ENCODE results near the gene PTGER1.
A peak's percentile ranks its signal among the peaks of the same experiment; 100 is the strongest.
"Not testable (repeated sequence)": the region's sequence is repeated elsewhere in the genome, so short reads cannot be mapped to it uniquely, and the experiment has no call there.

PTGER1 gene

GRCh38 chr19:14510311-14511228 is 35.4 kb upstream of the PTGER1 start:
- no peaks in the 10 kb centered on the region; the same call in 1 of the 2 replicates for H3K79me2 ChIP-seq (ENCODE audit: insufficient read depth, low read depth)
- H3K4me1 ChIP-seq (ENCODE audit: low read depth, poor library complexity, severe bottlenecking): peaks cover 28% of the 10 kb centered on the region
- no peak overlapping the region for H2AFZ ChIP-seq (ENCODE audit: low read depth)
- no peak overlapping the region for H3K27ac ChIP-seq
- H3K9ac ChIP-seq: no peak overlapping the region
- no peaks in the 10 kb centered on the region for H3K27me3 ChIP-seq (ENCODE audit: insufficient read depth, low read depth)
- 0 out of 2 replicates have a peak, but pooled peaks cover under 1% of the 10 kb centered on the region for H4K20me1 ChIP-seq (ENCODE audit: insufficient read depth)
- no peak for TF ChIP-seq CTCF (conservative IDR thresholded peaks at IDR 0.05; ENCODE audit: low read depth, low read length)
- no peak overlapping the region for H3K4me3 ChIP-seq (IDR thresholded peaks at IDR 0.05; ENCODE audit: insufficient read depth, low read depth, low read length)
- H3K36me3 ChIP-seq (ENCODE audit: insufficient read depth): peaks cover 2% of the 10 kb centered on the region; the same call in 1 of the 2 replicates
- no peak overlapping the region for H3K4me2 ChIP-seq

- no peaks in the 10 kb centered on the region for H3K27me3 ChIP-seq (ENCODE audit: insufficient read depth, low read depth)
- H3K27ac ChIP-seq: no peak overlapping the region
- H3K4me3 ChIP-seq (IDR thresholded peaks at IDR 0.05; ENCODE audit: insufficient read depth, low read depth, low read length): no peak overlapping the region
- H2AFZ ChIP-seq (ENCODE audit: low read depth): no peak overlapping the region
- no peaks in the 10 kb centered on the region for H3K36me3 ChIP-seq (ENCODE audit: insufficient read depth)
- H3K4me2 ChIP-seq: no peak overlapping the region
- no peak overlapping the region for H3K9ac ChIP-seq
- TF ChIP-seq CTCF (conservative IDR thresholded peaks at IDR 0.05; ENCODE audit: low read depth, low read length): no peak
- H3K4me1 ChIP-seq (ENCODE audit: low read depth, poor library complexity, severe bottlenecking): peaks cover 24% of the 10 kb centered on the region
- no peaks in the 10 kb centered on the region for H4K20me1 ChIP-seq (ENCODE audit: insufficient read depth)
- H3K79me2 ChIP-seq (ENCODE audit: insufficient read depth, low read depth): no peaks in the 10 kb centered on the region
Observed at GRCh38 chr19:14507704-14508542, 32.8 kb upstream of the PTGER1 start.

GRCh38 chr19:14505488-14506239 is 30.5 kb upstream of the PTGER1 start:
- no peaks in the 10 kb centered on the region for H3K79me2 ChIP-seq (ENCODE audit: insufficient read depth, low read depth)
- no peak overlapping the region for H3K9ac ChIP-seq
- H3K4me2 ChIP-seq: no peak overlapping the region
- no peaks in the 10 kb centered on the region for H3K27me3 ChIP-seq (ENCODE audit: insufficient read depth, low read depth)
- no peaks in the 10 kb centered on the region for H4K20me1 ChIP-seq (ENCODE audit: insufficient read depth)
- no peak overlapping the region for H2AFZ ChIP-seq (ENCODE audit: low read depth)
- H3K4me3 ChIP-seq (IDR thresholded peaks at IDR 0.05; ENCODE audit: insufficient read depth, low read depth, low read length): no peak overlapping the region
- no peak overlapping the region for H3K27ac ChIP-seq
- peaks cover 24% of the 10 kb centered on the region for H3K4me1 ChIP-seq (ENCODE audit: low read depth, poor library complexity, severe bottlenecking)
- no peaks in the 10 kb centered on the region for H3K36me3 ChIP-seq (ENCODE audit: insufficient read depth)
- TF ChIP-seq CTCF (conservative IDR thresholded peaks at IDR 0.05; ENCODE audit: low read depth, low read length): peak; percentile 52

- H3K36me3 ChIP-seq (ENCODE audit: insufficient read depth); H3K27ac ChIP-seq; H4K20me1 ChIP-seq (ENCODE audit: insufficient read depth); H3K79me2 ChIP-seq (ENCODE audit: insufficient read depth, low read depth); H3K4me2 ChIP-seq; H2AFZ ChIP-seq (ENCODE audit: low read depth); H3K4me3 ChIP-seq (IDR thresholded peaks at IDR 0.05; ENCODE audit: insufficient read depth, low read depth, low read length); H3K27me3 ChIP-seq (ENCODE audit: insufficient read depth, low read depth); H3K9ac ChIP-seq: not testable (repeated sequence)
- H3K4me1 ChIP-seq (ENCODE audit: low read depth, poor library complexity, severe bottlenecking): peaks cover 24% of the 10 kb centered on the region
Observed at GRCh38 chr19:14504575-14504974, 29.4 kb upstream of the PTGER1 start.
